Stimulated activated CD8-positive, alpha-beta memory T cell treated with anti-CD3 and anti-CD28 coated beads, Interleukin-4, amount 100 ng/mL, for 24 hours (primary cell): ENCODE measurements around the gene ACSF2.
"Not testable (repeated sequence)": the region's sequence is repeated elsewhere in the genome, so short reads cannot be mapped to it uniquely, and the experiment has no call there.

Experiments used
- DNase-seq: peaks from one replicate; pipeline ENCODE4 v3.0.0-alpha.2; 2020; ENCODE audit warnings: low read depth

ACSF2 gene

DNA sequence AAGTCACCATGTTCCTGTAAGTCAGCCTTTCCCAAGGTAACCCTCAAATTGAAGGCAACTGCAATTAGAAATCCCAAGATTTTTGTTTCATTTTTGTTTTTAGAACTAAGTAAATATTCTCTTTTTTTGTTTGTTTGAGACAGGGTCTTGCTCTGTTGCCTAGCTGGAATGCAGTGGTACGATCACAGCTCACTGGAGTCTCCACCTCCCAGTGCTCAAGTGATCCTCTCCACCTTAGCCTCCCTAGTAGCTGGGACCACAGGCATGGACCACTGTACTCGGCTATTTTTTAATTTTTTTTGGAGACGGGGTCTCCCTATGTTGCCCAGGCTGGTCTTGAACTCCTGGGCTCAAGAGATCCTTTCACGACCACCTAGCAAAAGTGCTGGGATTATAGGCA is 18.1 kb upstream of the ACSF2 start:
- no peak for DNase-seq

DNA sequence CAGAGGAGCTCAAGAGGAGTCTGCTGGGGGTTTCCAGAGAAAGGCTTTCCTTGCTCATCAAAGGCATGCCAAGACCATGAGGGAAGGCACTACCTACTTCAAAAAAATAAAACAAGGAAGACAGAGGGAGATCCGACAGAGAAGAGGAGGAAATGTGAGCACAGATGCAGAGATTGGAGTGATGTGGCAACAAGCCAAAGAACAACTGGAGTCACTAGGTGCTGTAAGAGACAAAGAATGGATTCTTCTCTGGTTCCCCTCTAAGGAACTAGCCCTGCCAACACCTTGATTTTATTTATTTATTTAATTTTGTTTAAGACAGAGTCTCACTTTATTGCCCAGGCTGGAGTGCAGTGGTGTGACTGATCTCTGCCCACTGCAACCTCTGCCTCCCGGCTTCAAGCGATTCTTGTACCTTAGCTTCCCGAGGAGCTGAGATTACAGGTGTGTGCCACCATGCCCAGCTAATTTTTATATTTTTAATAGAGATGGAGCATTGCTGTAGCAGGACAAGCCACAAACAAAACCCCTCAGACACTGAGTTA is 13.8 kb upstream of the ACSF2 start:
- DNase-seq: no peak

DNA sequence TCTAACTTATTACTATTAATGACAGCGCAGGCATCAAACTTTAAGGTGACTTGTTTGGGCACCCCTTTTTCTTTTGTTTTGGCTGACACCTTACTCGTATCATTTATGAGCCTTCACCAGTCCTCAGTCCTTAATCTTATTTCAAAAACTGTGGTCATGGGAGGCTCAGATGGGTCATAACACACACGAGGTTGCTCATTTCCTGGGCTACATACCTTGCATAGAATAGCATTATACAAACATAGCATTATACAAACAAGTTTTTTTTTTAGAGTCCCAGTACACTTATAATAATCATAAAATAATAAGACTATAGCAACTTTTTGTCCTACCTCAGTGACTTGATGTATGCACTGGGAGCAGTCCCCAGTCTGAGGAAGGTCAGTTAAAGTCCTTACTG is 11.2 kb upstream of the ACSF2 start:
- DNase-seq: no peak

DNA sequence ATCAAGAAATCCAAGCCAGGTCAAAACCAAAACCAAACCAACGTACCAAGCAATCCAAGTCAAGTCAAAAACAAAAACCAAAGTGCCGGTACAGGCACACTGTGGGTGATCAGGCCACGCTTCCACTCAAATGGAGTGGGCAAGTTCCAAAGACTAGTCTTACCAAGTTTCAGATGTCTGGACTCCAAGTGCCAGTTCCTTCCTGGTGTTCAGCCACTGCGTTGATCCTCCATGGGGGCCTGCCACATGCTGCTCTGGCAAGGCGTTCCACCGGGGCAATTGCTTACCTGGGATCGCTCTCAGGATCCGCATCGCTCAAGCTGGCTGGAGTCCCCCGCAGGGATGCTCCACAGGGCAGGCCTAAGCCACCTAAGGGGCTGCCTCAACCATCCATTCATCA is 6.4 kb upstream of the ACSF2 start:
- not testable (repeated sequence) for DNase-seq

GRCh38 chr17:50420419-50421112 is 5.5 kb upstream of the ACSF2 start:
- DNase-seq: no peak

- DNase-seq: no peak
Observed at GRCh38 chr17:50421308-50422051, 4.5 kb upstream of the ACSF2 start.

DNA sequence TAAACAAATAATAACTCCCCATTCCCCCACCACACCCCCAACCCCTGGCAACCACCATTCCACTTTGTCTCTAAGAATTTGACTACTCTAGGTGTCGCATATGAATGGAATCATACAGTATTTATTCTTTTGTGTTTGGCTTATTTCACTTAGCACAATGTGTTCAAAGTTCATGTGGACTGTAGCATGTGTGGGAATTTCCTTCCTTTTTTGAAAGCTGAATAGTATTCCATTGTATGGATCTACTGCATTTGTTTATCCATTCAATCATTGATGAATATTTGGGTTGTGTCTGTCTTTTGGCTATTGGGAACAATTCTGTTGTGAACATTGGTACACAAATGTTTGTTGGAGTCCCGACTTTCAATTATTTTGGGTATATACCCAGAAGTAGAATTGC is 3.3 kb upstream of the ACSF2 start:
- no peak for DNase-seq

DNA sequence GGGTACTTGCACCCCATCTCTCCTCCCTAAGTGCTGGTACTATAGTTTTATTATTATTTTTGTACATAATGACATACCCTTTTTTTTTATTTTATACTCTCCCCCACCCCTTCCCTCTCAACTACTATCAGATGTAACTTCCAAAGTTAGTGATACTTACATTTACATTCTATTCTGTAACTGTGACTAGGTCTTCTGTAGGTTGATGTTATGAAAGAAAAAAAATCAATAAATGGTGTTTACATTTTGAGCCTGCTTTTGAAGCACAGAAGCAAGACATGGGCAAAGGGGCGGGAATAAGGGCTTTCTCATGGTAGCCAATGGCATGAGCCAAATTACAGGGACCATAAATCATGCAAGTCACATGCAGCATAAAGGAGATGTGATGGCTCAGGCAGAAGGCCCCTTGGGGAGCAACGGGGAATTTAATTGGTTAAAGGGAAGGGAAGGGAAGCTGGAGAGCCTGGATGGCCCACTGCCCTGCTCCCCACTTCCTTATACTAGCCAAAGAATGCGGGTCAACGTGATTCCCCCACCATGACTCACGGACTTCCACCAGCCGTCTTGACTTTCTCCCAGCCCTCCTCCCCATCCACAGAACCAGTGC is 2.4 kb upstream of the ACSF2 start:
- no peak for DNase-seq

DNA sequence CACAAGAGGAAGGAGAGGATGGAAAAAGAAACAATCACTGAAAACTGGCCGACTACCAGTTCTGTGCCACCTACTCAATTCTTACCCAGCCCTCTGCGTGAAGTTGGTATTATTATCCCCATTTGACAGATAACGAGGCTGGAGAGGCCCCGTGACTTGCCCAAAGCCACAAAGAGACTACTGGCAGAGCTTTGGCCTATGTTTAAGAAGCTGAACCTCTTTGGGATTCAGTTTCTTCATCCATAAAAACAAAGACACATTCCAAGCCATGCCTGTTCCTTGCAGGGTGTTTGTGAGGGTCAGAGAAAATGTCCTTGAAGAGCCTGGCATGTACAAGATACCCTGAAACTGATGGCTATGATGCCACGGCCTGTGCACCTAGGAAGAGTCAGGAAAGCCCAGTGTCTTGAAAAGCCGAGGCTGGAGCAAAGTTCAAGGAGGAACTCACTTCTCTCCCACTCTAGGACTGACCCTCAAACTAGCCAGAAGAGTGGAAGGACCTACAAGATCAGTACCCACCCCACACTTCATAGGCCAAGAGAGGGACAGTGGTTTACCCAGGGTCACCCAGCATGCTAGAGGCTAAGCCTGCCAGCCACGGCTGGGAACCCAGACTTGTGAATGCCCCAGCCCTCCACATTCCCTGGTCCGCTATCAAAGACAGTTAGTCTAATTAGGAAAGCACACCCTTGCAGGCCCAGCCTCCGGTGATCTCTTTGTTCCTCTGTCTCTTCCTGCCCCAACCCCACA is 1.6 kb upstream of the ACSF2 start:
- no peak for DNase-seq

- no peak for DNase-seq
Observed at GRCh38 chr17:50424996-50425681, 879 bp upstream of the ACSF2 start.

DNA sequence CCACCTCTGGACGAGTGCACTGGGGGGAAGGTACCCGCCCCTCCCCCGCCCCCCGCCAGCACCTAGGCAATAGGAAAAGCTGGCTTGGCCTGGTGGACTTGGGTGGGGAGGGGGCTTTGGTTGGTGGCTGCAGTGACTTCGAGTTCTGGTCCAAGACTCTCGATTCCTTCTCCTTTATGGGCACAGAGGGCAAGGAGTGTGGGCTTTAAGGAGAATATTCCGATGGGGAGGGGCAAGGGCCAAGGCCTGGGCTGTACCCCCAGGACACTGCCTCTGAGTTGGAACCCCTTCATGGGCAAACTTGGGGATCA is 409 bp downstream of the ACSF2 start:
- DNase-seq: no peak

- no peak for DNase-seq
Observed at GRCh38 chr17:50426814-50427787, 1.1 kb downstream of the ACSF2 start.

GRCh38 chr17:50428126-50428525 is 2.1 kb downstream of the ACSF2 start:
- DNase-seq: not testable (repeated sequence)

DNA sequence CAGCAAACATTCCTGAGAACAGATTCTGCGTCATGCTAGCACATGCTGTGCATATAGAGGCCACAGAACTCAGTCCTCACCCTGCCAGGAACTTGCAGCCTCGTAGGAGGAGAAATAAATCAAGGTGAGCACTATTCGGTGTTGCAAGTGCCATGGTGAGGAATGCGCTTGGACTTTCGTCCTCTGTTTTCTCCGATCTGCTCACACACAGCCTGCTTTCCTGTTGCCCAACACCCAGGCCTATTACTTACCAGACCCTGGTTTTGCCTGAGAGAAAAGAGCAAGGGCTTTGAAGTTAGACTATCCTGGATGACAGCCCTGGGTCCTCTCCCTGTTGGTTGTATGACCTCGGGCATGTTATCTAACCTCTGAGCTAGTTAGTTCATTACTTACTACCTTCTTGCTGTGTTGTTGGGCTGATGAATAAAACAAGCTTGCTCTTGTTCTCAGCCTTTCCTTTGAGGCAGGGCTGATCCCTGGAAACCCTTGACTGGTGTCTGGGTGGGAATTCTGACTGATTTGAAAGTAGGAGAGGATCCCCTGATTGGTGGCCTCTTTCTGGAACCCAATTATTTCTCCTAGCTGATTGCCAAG is 2.9 kb downstream of the ACSF2 start:
- no peak for DNase-seq

DNA sequence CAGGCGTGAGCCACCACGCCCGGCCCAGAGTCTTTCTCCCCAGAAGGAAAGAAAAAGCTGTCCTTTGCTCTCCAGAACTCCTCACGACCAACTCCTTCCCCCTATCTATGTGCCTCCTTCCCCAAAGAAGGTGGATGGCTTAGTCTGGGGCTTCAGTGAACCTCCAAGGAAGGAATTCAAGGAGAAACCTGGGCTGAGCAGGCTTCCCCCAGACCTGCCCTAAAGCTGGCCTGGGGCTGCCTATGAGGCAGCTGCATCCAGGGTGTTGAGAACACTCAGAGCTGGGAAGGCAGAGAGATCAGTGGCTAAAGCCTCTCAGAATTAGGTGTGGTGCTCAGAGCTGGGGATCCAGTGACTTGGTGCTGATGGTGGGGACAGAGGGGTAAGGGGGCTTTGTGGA is 3.8 kb downstream of the ACSF2 start:
- DNase-seq: no peak

GRCh38 chr17:50430821-50431618 is 5.0 kb downstream of the ACSF2 start:
- no peak for DNase-seq

GRCh38 chr17:50432125-50432762 is 6.2 kb downstream of the ACSF2 start:
- DNase-seq: no peak

- no peak for DNase-seq
Observed at GRCh38 chr17:50437409-50437808, 11.4 kb downstream of the ACSF2 start.

DNA sequence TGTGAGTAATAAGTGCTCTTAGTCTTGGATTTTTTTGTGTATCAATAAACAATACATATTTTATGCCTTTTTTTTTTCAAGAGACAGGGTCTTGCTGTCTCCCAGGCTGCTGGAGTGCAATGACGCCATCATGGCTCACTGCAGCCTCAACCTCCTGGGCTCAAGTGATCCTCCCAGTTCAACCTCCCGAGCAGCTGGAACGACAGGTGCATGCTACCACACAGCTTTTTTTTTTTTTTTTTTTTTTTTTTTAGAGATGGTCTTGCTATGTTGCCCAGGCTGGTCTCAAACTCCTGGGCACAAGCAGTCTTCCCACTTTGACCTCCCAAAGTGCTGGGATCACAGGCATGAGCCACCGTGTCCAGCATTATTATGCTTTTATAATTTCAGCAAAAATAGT is 13.0 kb downstream of the ACSF2 start:
- no peak for DNase-seq
